Activated CD8-positive, alpha-beta memory T cell treated with anti-CD3 and anti-CD28 coated beads for 1 hour (primary cell): Measurements from ENCODE around the gene GLI2.

Source experiments
- DNase-seq, 2 donors: peaks; one replicate each; pipeline ENCODE4 v3.0.0-alpha.2; 2020; ENCODE audit warnings: low read depth in 1 of 2; ENCODE audit errors: extremely low read depth in 1 of 2

The GLI2 gene

DNA sequence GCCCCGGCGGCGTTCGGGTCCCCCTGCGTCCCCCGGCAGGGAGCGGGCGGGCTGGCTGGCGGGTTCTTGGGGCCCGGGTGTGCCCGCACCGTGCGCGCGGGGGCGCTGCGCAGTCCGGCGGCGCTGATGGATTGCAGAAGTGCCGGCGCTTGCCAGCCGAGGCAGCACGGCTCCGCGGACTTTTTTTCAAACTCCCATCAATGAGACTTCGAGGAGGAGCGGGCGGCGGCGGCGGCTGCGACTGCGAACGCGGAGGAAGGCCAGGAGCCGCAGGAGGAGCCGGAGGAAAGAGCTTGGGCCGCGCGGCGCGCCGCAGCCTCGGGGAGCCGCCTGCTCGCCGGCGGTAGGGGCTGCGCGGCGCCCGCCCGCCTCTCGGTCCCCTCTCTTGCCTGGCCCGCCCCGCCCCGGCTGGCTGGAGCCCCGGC lies at the start of gene GLI2:
GLI2 (plus strand) TSS at position 123 of the 425 bp plus-strand sequence. CDS start 61,453 bp downstream, outside the sequence.
- no peak for DNase-seq

- no peak for DNase-seq
These were observed 49.7 kb upstream of the GLI2 start for GRCh38 chr2:120685974-120686297.

DNA sequence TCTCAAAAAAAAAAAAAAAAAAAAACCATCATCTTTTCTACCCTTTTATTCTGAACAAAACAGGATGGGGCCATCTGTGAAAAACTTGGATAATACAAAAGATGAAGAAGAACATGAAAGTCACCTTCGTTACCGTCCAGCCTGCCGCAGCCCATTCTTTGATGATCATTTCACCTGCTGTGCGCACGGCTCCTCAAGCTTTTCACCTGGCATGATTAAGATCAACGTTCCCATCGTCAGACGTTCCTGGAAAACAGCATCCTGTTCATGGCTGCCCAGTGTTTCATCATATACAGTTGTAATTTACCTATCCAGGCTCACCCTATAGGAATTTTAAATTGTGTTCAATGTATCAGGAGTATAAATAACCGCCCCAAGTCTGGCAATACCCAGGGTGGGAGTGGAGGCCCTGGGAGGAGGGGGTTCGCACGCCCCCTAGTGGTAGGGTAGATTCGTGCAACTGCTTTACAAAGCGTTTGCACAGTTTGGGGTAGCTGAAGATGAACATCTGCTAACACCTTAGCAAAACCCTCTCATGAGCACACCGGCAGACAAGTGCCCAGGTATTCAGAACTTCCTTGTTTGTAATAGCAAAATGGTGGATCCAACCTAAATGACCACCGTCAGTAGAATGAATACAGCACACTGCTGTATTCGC lies 49.0 kb upstream of the GLI2 start:
- no peak for DNase-seq

- DNase-seq: no peak
These were observed 48.5 kb upstream of the GLI2 start for GRCh38 chr2:120687210-120687609.

- no peak for DNase-seq
These were observed 45.1 kb upstream of the GLI2 start for GRCh38 chr2:120690521-120690920.

GRCh38 chr2:120691410-120691809 lies 44.3 kb upstream of the GLI2 start:
- no peak for DNase-seq

GRCh38 chr2:120692691-120693090 lies 43.0 kb upstream of the GLI2 start:
- no peak for DNase-seq

- DNase-seq: no peak
These were observed 42.5 kb upstream of the GLI2 start for GRCh38 chr2:120693121-120693520.

DNA sequence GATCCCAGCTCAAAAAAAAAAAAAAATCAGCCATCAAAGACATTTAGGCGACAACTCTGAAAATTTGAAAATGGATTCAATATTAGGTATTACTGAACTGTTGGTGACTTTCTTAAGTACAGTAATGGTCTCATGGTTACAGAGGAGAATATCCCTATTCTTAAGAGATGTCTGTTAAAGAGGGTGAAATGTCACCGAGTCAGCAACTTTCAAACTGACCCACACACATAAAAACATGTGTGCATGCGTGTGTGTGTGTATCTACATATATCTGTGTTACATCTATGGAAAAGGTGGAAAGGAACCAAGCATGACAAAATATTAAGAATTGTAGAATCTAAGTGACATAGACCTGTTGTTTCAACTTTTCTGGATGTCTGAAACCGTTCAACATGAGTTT lies 41.6 kb upstream of the GLI2 start:
- DNase-seq: no peak

GRCh38 chr2:120697471-120697870 lies 38.2 kb upstream of the GLI2 start:
- no peak for DNase-seq

- no peak for DNase-seq
These were observed 36.4 kb upstream of the GLI2 start for GRCh38 chr2:120699292-120699691.

DNA sequence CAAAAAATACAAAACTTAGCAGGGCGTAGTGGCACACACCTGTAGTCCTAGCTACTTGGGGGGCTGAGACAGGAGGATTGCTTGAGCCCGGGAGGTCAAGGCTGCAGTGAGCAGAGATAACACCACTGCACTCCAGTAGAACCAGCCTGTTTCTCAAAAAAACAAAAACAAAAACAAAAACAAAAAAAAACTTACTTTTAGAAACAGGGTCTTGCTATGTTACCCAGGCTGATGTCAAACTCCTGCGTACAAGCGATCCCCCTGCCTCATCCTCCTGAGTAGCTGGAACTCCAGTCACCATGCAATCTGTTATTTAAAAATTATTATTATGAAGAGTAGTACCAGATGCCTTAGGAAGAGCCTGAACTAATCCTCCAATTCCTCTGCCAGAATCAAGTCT lies 35.0 kb upstream of the GLI2 start:
- no peak for DNase-seq

- DNase-seq: no peak
These were observed 34.6 kb upstream of the GLI2 start for GRCh38 chr2:120701096-120701495.

DNA sequence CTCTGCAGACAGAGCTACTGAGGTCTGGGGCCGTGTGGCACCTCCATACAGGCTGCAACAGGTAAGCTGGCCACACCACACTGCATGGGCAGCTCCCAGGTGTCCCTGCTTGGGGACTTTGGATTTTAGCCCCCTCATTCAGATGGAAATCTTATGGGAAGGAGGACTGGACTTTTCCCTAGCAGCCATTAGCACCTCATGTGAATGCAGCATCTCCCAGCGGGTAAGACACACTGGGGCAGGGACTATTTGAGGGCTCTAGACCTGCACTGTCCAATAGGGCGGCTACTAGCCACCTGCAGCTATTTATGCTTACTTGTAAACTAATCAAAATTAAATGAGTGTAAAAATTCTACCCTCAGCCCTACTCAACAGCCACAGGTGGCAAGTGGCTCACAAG lies 34.2 kb upstream of the GLI2 start:
- DNase-seq: no peak

- no peak for DNase-seq
These were observed 33.6 kb upstream of the GLI2 start for GRCh38 chr2:120702061-120702460.

- DNase-seq: no peak
These were observed 32.9 kb upstream of the GLI2 start for GRCh38 chr2:120702801-120703200.

GRCh38 chr2:120703330-120703994 lies 32.2 kb upstream of the GLI2 start:
- DNase-seq: no peak

DNA sequence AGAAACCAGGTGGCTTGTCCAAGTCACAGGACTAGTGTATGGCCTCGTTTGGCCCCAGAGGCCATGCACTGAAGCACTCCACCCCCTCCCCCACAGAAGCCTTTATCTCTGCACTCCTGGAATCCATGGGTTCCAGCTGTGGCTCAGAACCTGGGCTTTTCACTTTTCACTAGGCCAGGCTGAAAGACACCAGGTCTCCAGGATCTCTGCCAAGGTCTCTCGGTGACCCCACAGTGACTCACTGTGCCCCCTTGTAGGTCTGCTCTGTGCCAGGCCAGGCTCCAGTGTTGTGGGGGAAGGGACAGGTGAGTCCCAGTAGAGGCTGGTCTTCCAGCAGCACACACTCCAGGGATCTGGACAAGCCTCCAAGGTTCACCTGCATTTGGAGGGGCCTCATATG lies 31.0 kb upstream of the GLI2 start:
- DNase-seq: no peak

DNA sequence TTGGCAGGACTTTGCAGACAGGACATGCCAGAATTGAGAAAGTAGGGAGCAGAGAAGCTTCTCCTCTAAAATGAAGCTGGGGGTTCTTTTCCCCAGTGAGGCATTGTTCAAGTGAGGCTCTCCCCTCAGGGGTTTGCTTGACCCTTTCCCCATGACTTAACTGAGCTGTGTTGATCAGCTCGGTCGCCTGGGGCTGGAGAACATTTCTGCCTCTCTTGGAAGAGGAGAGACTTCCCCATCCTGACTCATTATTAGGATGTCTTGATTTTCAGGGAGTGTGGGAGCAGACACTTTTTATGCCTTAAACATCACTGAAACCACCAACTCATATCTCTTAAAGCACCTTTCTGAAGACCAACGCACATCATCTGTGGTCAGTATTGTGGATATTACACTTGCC lies 27.9 kb upstream of the GLI2 start:
- no peak for DNase-seq

DNA sequence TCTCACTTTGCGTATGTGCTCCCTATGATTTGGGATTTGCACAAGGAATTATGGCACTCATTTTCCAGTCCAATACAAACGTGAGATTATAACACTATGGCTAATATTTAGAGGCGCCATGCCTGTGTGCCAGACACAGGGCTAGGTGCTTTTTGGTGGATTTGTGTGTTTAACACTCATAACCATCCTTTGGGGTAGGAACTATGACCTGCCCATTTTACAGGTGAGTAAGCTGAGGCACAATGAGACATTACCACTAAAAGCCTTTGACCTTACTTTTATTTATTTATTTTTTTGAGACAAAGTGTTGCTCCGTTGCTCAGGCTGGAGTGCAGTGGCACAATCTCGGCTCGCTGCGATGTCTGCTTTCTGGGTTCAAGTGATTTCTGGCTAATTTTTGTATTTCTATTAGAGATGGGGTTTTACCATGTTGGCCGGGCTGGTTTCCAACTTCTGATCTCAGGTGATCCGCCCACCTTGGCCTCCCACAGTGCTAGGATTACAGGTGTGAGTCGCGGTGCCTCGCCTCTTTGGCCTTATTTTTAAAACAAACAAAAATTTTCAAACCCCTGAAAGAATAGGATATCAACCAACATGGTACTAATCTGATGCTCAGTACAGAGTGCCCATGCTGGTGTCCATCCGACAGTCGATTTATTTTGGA lies 26.6 kb upstream of the GLI2 start:
- no peak for DNase-seq

- DNase-seq: no peak
These were observed 26.0 kb upstream of the GLI2 start for GRCh38 chr2:120709608-120710041.

DNA sequence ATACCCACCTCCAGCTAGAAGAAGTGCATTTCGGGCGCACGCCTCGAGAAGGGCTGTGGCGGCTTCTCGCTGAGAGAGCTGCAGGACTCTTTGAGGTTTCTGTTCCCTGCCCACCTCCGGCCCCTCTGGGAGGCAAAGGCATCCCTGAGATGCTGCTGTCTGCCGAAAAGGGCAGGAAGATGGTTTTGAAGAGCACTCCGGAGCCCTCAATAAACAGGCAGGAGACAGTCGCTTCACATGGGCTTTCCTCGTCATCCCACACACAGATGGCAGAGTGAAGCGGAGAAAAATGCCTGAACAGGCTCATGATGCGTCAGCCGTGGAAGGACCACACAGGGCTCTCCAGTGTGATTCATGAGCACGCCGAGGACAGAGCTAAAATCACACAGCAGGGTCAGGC lies 25.4 kb upstream of the GLI2 start:
- DNase-seq: no peak
